HepG2 (cell line): ENCODE data around the gene CAMK1. TPM values are rescaled to one million over a fixed set of nuclear protein-coding genes. Genes with fewer than 3 reads are reported as not detected.
A peak's percentile ranks its signal among the peaks of the same experiment; 100 is the strongest.

Experiments used
- AKNA ChIP-seq: sonication (generic); formaldehyde crosslinking; IDR thresholded peaks from 2 replicates; pipeline ENCODE4 v1.4.0; 2020; ENCODE audit warnings: missing genetic modification reagents, borderline replicate concordance
- HCFC1 ChIP-seq: fragments of 150-350 bp; IDR thresholded peaks from 2 replicates; pipeline ENCODE4 v1.6.1; 2014; ENCODE audit warnings: low read depth, low read length
- HNRNPH1 ChIP-seq: fragments of 200-400 bp; formaldehyde crosslinking; optimal IDR thresholded peaks from 2 replicates; pipeline ENCODE3; 2017; ENCODE audit warnings: mild to moderate bottlenecking, low read depth, low read length
- KLF16 ChIP-seq, 2 experiments: sonication (generic) in 1 of 2; formaldehyde crosslinking in 1 of 2; IDR thresholded peaks; 2 replicates each; pipeline versions ENCODE4 v1.6.1 to v1.8.0; 2016 to 2023; ENCODE audit warnings: missing genetic modification reagents in 2 of 2, missing compliant biosample characterization in 1 of 2
- MAF1 ChIP-seq: sonication (generic); formaldehyde crosslinking; IDR thresholded peaks from 2 replicates; pipeline ENCODE4 v1.5.0; 2020; ENCODE audit warnings: missing genetic modification reagents, borderline replicate concordance
- REST ChIP-seq, 2 experiments: IDR thresholded peaks; 2 replicates each; pipeline ENCODE4 v1.6.1; 2011 to 2012; ENCODE audit warnings: low read length in 2 of 2, borderline replicate concordance in 1 of 2, low read depth in 1 of 2, mild to moderate bottlenecking in 1 of 2, moderate library complexity in 1 of 2
- SIN3A ChIP-seq: IDR thresholded peaks from 2 replicates; pipeline ENCODE4 v1.6.1; 2011; ENCODE audit warnings: low read depth, mild to moderate bottlenecking, control low read depth, low read length, borderline replicate concordance
- SMARCE1 ChIP-seq: fragments of 450-650 bp; IDR thresholded peaks from 2 replicates; pipeline ENCODE4 v1.6.1; 2017; ENCODE audit warnings: borderline replicate concordance
- TCF7 ChIP-seq: sonication (generic); IDR thresholded peaks from 2 replicates; pipeline ENCODE4 v1.6.1; 2016; ENCODE audit warnings: antibody characterized with exemption, low read depth
- TFDP1 ChIP-seq: IDR thresholded peaks from 2 replicates; pipeline ENCODE4 v1.6.1; 2016; ENCODE audit warnings: missing compliant biosample characterization, missing genetic modification reagents, borderline replicate concordance
- TFDP2 ChIP-seq: sonication (generic); formaldehyde crosslinking; IDR thresholded peaks from 2 replicates; pipeline ENCODE4 v1.4.0; 2020; ENCODE audit warnings: missing genetic modification reagents
- ZFP82 ChIP-seq: sonication (generic); formaldehyde crosslinking; IDR thresholded peaks from 2 replicates; pipeline ENCODE4 v1.5.1; 2020; ENCODE audit warnings: mild to moderate bottlenecking, missing genetic modification reagents, borderline replicate concordance
- ZNF121 ChIP-seq: sonication (generic); formaldehyde crosslinking; IDR thresholded peaks from 2 replicates; pipeline ENCODE4 v1.5.0; 2020; ENCODE audit warnings: mild to moderate bottlenecking, missing genetic modification reagents
- ZNF414 ChIP-seq: sonication (generic); formaldehyde crosslinking; IDR thresholded peaks from 2 replicates; pipeline ENCODE4 v1.5.0; 2020; ENCODE audit warnings: missing genetic modification reagents
- ZSCAN22 ChIP-seq: sonication (generic); formaldehyde crosslinking; IDR thresholded peaks from 2 replicates; pipeline ENCODE4 v1.4.0; 2020; ENCODE audit warnings: mild to moderate bottlenecking, missing genetic modification reagents
- ZZZ3 ChIP-seq: sonication (generic); formaldehyde crosslinking; IDR thresholded peaks from 2 replicates; pipeline ENCODE4 v1.4.0; 2020; ENCODE audit warnings: missing genetic modification reagents, mild to moderate bottlenecking, borderline replicate concordance
- polyA plus RNA-seq, 8 experiments: library from polyadenylated mRNA; depleted of rRNA in 3 of 8; stranded (reverse) in 7 of 8; unstranded in 1 of 8; fragments of >200 nt; fragmentation: Illumina TruSeq in 4 of 8; extraction: Trizol in 4 of 8; gene quantifications; 2 replicates each; pipeline versions ENCODE4 v1.2.1 to v1.2.3, GENCODE V29; 2011 to 2016; ENCODE audit warnings: low read depth in 4 of 8, missing spikeins in 1 of 8, mixed read lengths in 1 of 8; ENCODE audit not compliant: insufficient read depth in 1 of 8
- total RNA-seq, 5 experiments: library from RNA; depleted of rRNA; stranded (reverse); fragments of >200 nt; fragmentation: Illumina TruSeq; extraction: Trizol; gene quantifications; 2 replicates each; pipeline ENCODE4 v1.2.3, GENCODE V29; 2016; ENCODE audit warnings: low read depth in 1 of 5

CAMK1 gene
- total and polyA plus RNA-seq, 2 of the 13 experiments (the other 11 are each of a cell fraction or from before 2014, with no cell fraction given) = 26.4 to 53.3 TPM

- no peak for TF ChIP-seq SMARCE1
- peak; percentile 22; the same call in 1 of the 2 replicates for TF ChIP-seq ZZZ3 (CRISPR knock-in tag)
- no peak for TF ChIP-seq AKNA (CRISPR knock-in tag)
- no peak for TF ChIP-seq MAF1 (CRISPR knock-in tag)
- TF ChIP-seq ZNF414 (CRISPR knock-in tag) = no peak
- no peak; a peak in 1 of 4 replicates for TF ChIP-seq REST (IDR thresholded peaks at IDR 0.05; ENCODE audit: borderline replicate concordance in 1 of 2, low read depth in 1 of 2, low read length in 2 of 2)
- TF ChIP-seq KLF16 (CRISPR knock-in tag; IDR thresholded peaks at IDR 0.05) = peak in 1 of 2 experiments; percentile 69; a peak in 2 of 4 replicates
- peak; percentile 79; the same call in 1 of the 2 replicates for TF ChIP-seq TFDP1
- TF ChIP-seq TFDP2 = peak; percentile 88
- TF ChIP-seq ZNF121 = peak; percentile 28; the same call in 1 of the 2 replicates
- TF ChIP-seq HCFC1 = no peak
- TF ChIP-seq ZFP82 (CRISPR knock-in tag) = no peak
- TF ChIP-seq HNRNPH1 = no peak
- TF ChIP-seq TCF7 = no peak; the same call in 1 of the 2 replicates
- no peak for TF ChIP-seq ZSCAN22 (CRISPR knock-in tag)
- peak; percentile 88; the same call in 1 of the 2 replicates for TF ChIP-seq SIN3A
Observed at GRCh38 chr3:9749645-9750555, 19.8 kb downstream of the CAMK1 start, which contains the start of gene OGG1 (continued).
